ENCODE results near the gene C3orf52.
A peak's percentile ranks its signal among the peaks of the same experiment; 100 is the strongest.

Gene C3orf52

GRCh38 chr3:112088944-112089343 lies 2.8 kb downstream of the C3orf52 start:
- no peaks in the 10 kb centered on the region for H3K36me3 ChIP-seq (ENCODE audit: control insufficient read depth, insufficient read depth, low read length)

DNA sequence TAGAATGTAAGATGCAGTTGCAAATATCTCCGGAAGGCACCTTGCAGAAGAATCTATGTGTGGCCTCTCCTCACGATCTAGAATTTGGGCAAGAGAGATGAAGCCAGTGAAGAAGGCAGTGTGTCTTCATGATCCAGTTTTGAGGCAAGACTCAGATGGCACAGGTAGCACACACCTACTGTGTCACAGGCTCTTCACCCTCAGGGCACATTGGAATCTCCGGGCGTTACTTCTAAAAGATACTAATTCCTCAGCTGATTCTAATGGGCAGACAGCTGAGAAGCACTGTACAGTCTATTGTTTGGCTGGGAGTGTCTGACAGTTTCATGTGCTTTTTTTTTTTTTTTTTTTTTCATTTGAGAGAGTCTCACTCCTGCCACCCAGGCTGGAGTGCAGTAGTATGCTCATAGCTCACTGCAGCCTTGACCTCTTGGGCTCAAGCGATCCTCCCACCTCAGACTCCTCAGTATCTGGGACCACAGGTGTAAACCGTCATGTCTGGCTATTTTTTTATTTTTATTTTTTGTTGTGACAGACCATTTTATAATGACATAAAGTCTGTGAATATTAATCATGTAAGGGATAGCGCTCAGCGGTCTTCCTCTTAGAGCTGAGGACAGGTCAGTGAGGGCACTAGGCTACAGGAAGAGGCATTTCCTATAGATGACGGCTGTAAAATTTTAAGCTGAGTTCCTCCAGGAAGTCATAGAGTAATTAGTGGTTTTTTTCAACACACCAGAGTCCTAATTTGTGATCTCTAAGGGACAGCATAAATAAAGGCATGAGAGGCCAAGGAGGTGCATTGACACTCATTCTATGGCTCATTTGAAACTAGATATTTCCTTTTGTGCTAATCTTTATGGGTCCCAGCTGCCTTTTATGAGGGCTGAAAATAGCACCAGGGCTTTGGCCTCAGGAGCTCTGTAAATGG lies 4.0 kb downstream of the C3orf52 start:
- Histone ChIP-seq H3K27me3 (ENCODE audit: control insufficient read depth, insufficient read depth, low read length) (peaks cover 6% of the 10 kb centered on the region), H3K9me3 (ENCODE audit: control insufficient read depth, insufficient read depth, low read length) (no peaks in the 10 kb centered on the region), H3K36me3 (ENCODE audit: control insufficient read depth, insufficient read depth, low read length) (no peaks in the 10 kb centered on the region), H3K4me3 (ENCODE audit: low read depth, low read length) (no peak overlapping the region), H3K4me1 (ENCODE audit: control insufficient read depth, insufficient read depth, low read length) (peaks cover 6% of the 10 kb centered on the region), H3K9ac (ENCODE audit: low read depth, low read length) (no peak overlapping the region)

More at GRCh38 chr3:112088944-112089343, 2.8 kb downstream of the C3orf52 start:
- Histone ChIP-seq H3K4me1 (ENCODE audit: control insufficient read depth, insufficient read depth, low read length) (peaks cover 6% of the 10 kb centered on the region), H3K9ac (ENCODE audit: low read depth, low read length) (no peak overlapping the region), H3K4me3 (ENCODE audit: low read depth, low read length) (no peak overlapping the region), H3K27me3 (ENCODE audit: control insufficient read depth, insufficient read depth, low read length) (peaks cover 18% of the 10 kb centered on the region), H3K9me3 (ENCODE audit: control insufficient read depth, insufficient read depth, low read length) (no peaks in the 10 kb centered on the region)

DNA sequence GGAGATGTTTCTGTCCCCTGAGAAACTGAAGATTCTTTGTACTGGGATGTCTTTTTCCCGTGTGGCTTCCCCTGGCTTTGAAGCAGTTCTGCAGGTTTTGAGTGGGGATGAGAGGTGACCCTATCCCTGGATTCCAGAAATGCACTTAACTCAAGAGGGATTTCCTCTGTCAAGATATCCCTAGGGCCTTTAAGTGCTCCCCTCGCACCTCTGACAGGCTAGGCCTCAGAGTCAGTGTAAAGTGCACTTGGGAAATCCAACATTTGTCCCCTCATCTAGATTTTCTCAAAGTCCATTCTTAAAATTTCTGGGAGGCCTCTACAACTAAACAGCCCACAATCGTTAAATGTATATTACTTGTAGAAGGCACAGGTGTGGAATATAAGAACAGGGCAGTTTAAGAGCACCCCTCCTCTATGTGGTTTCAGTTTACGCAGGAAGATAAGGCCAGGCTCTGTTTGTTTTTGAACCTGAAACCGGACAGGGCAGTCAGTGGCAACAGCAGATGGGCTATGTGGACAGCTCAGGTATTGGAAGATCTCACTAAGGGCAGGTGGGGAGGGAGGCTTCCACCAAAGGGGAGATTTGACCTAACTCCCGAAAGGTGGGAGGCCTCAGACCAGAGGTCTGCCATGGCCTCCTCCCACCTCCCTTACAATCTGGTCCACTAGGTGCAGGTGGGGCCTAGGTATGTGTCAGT lies 4.8 kb downstream of the C3orf52 start:
- H3K36me3 ChIP-seq (ENCODE audit: control insufficient read depth, insufficient read depth, low read length), result no peaks in the 10 kb centered on the region

GRCh38 chr3:112092496-112093179 lies 6.4 kb downstream of the C3orf52 start:
- Histone ChIP-seq H3K9ac (ENCODE audit: low read depth, low read length) (peak overlapping the region; percentile 12), H3K36me3 (ENCODE audit: control insufficient read depth, insufficient read depth, low read length) (no peaks in the 10 kb centered on the region), H3K4me3 (ENCODE audit: low read depth, low read length) (no peak overlapping the region), H3K4me1 (ENCODE audit: control insufficient read depth, insufficient read depth, low read length) (peaks cover 1% of the 10 kb centered on the region), H3K9me3 (ENCODE audit: control insufficient read depth, insufficient read depth, low read length) (no peaks in the 10 kb centered on the region), H3K27me3 (ENCODE audit: control insufficient read depth, insufficient read depth, low read length) (no peaks in the 10 kb centered on the region)

More for the DNA sequence above, 4.8 kb downstream of the C3orf52 start:
- peaks cover 6% of the 10 kb centered on the region for H3K4me1 ChIP-seq (ENCODE audit: control insufficient read depth, insufficient read depth, low read length)
- no peak overlapping the region for H3K4me3 ChIP-seq (ENCODE audit: low read depth, low read length)
- no peak overlapping the region for H3K9ac ChIP-seq (ENCODE audit: low read depth, low read length)
- H3K27me3 ChIP-seq (ENCODE audit: control insufficient read depth, insufficient read depth, low read length), result no peaks in the 10 kb centered on the region
- H3K9me3 ChIP-seq (ENCODE audit: control insufficient read depth, insufficient read depth, low read length), result no peaks in the 10 kb centered on the region

- Histone ChIP-seq H3K9ac (ENCODE audit: low read depth, low read length) (no peak overlapping the region), H3K4me1 (ENCODE audit: control insufficient read depth, insufficient read depth, low read length) (no peaks in the 10 kb centered on the region), H3K36me3 (ENCODE audit: control insufficient read depth, insufficient read depth, low read length) (no peaks in the 10 kb centered on the region), H3K27me3 (ENCODE audit: control insufficient read depth, insufficient read depth, low read length) (no peaks in the 10 kb centered on the region), H3K9me3 (ENCODE audit: control insufficient read depth, insufficient read depth, low read length) (no peaks in the 10 kb centered on the region), H3K4me3 (ENCODE audit: low read depth, low read length) (no peak overlapping the region)
These were observed 7.0 kb downstream of the C3orf52 start for GRCh38 chr3:112093180-112093522.

- no peaks in the 10 kb centered on the region for H3K4me1 ChIP-seq (ENCODE audit: control insufficient read depth, insufficient read depth, low read length)
- H3K4me3 ChIP-seq (ENCODE audit: low read depth, low read length), result no peak overlapping the region
- no peaks in the 10 kb centered on the region for H3K9me3 ChIP-seq (ENCODE audit: control insufficient read depth, insufficient read depth, low read length)
- no peaks in the 10 kb centered on the region for H3K36me3 ChIP-seq (ENCODE audit: control insufficient read depth, insufficient read depth, low read length)
- no peaks in the 10 kb centered on the region for H3K27me3 ChIP-seq (ENCODE audit: control insufficient read depth, insufficient read depth, low read length)
- no peak overlapping the region for H3K9ac ChIP-seq (ENCODE audit: low read depth, low read length)
These were observed 9.5 kb downstream of the C3orf52 start for GRCh38 chr3:112095731-112096130.

- no peaks in the 10 kb centered on the region for H3K36me3 ChIP-seq (ENCODE audit: control insufficient read depth, insufficient read depth, low read length)
- no peak overlapping the region for H3K9ac ChIP-seq (ENCODE audit: low read depth, low read length)
- no peaks in the 10 kb centered on the region for H3K4me1 ChIP-seq (ENCODE audit: control insufficient read depth, insufficient read depth, low read length)
- H3K27me3 ChIP-seq (ENCODE audit: control insufficient read depth, insufficient read depth, low read length), result no peaks in the 10 kb centered on the region
- no peak overlapping the region for H3K4me3 ChIP-seq (ENCODE audit: low read depth, low read length)
- no peaks in the 10 kb centered on the region for H3K9me3 ChIP-seq (ENCODE audit: control insufficient read depth, insufficient read depth, low read length)
These were observed 10.0 kb downstream of the C3orf52 start for GRCh38 chr3:112096176-112096575.

DNA sequence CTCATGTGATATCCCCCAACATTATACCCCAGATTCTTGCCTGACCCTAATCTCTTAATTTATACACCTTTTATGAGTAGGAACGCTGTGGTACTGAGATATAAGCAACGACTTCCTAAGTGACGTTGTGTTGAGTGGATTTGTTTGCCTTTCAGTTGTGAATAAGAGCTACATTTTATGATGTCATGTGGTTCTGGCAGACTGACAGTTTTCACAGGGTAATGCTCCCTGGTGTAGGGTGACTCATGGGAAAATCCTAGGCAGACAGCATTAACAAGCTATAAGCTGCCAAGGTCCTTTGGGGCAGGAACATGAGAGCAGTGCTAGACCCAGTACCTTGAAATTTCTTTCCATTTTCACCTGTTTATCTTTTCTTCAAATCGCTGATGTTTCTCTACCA lies 11.2 kb downstream of the C3orf52 start:
- H3K27me3 ChIP-seq (ENCODE audit: control insufficient read depth, insufficient read depth, low read length), result no peaks in the 10 kb centered on the region
- H3K36me3 ChIP-seq (ENCODE audit: control insufficient read depth, insufficient read depth, low read length), result no peaks in the 10 kb centered on the region
- no peaks in the 10 kb centered on the region for H3K9me3 ChIP-seq (ENCODE audit: control insufficient read depth, insufficient read depth, low read length)
- H3K4me1 ChIP-seq (ENCODE audit: control insufficient read depth, insufficient read depth, low read length), result no peaks in the 10 kb centered on the region
- no peak overlapping the region for H3K4me3 ChIP-seq (ENCODE audit: low read depth, low read length)
- no peak overlapping the region for H3K9ac ChIP-seq (ENCODE audit: low read depth, low read length)

DNA sequence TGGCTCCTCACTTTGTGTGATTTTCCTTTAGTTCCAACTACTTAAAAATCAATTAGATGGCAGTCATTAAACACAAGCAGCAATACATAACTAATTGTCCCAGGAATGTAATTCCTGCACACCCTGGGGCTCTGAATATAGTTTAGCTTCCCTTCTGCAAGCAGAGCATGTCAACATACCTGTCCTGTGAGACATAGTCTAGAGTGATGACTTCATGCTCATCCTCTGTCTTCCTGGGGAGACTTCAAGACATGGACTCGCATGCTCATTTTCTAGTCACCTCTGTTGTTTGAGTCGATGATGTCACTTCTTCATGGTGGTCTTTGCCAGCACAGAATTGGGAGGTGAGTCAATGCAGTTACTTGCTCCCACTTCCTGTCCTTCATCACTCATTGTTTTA lies 15.7 kb downstream of the C3orf52 start:
- no peak overlapping the region for H3K9ac ChIP-seq (ENCODE audit: low read depth, low read length)
- no peaks in the 10 kb centered on the region for H3K36me3 ChIP-seq (ENCODE audit: control insufficient read depth, insufficient read depth, low read length)
- no peaks in the 10 kb centered on the region for H3K4me1 ChIP-seq (ENCODE audit: control insufficient read depth, insufficient read depth, low read length)
- H3K9me3 ChIP-seq (ENCODE audit: control insufficient read depth, insufficient read depth, low read length), result no peaks in the 10 kb centered on the region
- H3K4me3 ChIP-seq (ENCODE audit: low read depth, low read length), result no peak overlapping the region
- no peaks in the 10 kb centered on the region for H3K27me3 ChIP-seq (ENCODE audit: control insufficient read depth, insufficient read depth, low read length)

DNA sequence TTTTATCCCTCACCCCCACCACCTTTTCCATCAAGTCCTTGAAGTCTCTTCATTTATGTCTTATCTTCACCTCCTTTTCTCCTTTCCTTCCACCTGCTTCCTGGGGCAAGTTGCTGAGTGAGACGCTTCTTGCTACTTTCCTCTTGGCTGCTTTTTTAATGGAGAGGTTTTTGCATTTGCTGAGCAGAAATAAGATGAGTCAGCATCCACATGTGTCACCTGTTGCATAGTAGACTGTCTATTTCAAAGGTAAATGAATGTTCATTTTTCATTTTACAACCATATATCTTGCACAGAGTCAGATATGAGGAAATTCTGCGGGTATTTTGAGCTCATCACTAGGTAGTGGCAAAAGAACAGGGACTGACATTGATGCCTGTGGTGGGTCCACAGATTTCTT lies 18.6 kb downstream of the C3orf52 start:
- no peaks in the 10 kb centered on the region for H3K9me3 ChIP-seq (ENCODE audit: control insufficient read depth, insufficient read depth, low read length)
- H3K4me1 ChIP-seq (ENCODE audit: control insufficient read depth, insufficient read depth, low read length), result no peaks in the 10 kb centered on the region
- H3K4me3 ChIP-seq (ENCODE audit: low read depth, low read length), result no peak overlapping the region
- H3K9ac ChIP-seq (ENCODE audit: low read depth, low read length), result no peak overlapping the region
- H3K27me3 ChIP-seq (ENCODE audit: control insufficient read depth, insufficient read depth, low read length), result no peaks in the 10 kb centered on the region
- no peaks in the 10 kb centered on the region for H3K36me3 ChIP-seq (ENCODE audit: control insufficient read depth, insufficient read depth, low read length)

DNA sequence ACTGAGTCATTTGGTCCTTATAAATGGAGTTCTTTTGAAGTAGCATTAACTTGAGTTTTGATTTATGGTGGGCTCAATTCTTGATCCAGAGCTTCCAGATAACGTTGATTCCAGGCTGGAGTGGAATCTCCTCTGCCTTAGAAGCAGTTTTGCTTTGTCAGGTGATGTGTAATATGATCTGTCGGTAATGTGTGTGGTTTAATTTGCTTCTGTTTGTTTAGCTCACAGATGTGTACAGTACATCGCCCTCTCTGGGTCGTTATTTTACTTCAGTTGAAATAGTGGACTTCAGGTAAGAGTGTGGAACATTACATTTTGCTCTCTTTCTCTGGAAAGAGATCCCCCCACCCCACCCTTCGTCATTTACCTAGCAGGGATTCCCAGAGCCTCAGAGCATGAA lies 23.1 kb downstream of the C3orf52 start:
- Histone ChIP-seq H3K36me3 (ENCODE audit: control insufficient read depth, insufficient read depth, low read length) (no peaks in the 10 kb centered on the region), H3K4me1 (ENCODE audit: control insufficient read depth, insufficient read depth, low read length) (no peaks in the 10 kb centered on the region), H3K27me3 (ENCODE audit: control insufficient read depth, insufficient read depth, low read length) (no peaks in the 10 kb centered on the region), H3K9ac (ENCODE audit: low read depth, low read length) (no peak overlapping the region), H3K4me3 (ENCODE audit: low read depth, low read length) (no peak overlapping the region), H3K9me3 (ENCODE audit: control insufficient read depth, insufficient read depth, low read length) (no peaks in the 10 kb centered on the region)

Measured in iPS-15b (cell line).